Activated T-cell treated with anti-CD3 and anti-CD28 coated beads, Interleukin-2, amount 50 U/mL, for 1 hour (primary cell): Measurements from ENCODE around the gene LRRN2.

ENCODE experiments used
- DNase-seq: peaks from one replicate; pipeline ENCODE4 v3.0.0-alpha.2; 2020

LRRN2 gene

DNA sequence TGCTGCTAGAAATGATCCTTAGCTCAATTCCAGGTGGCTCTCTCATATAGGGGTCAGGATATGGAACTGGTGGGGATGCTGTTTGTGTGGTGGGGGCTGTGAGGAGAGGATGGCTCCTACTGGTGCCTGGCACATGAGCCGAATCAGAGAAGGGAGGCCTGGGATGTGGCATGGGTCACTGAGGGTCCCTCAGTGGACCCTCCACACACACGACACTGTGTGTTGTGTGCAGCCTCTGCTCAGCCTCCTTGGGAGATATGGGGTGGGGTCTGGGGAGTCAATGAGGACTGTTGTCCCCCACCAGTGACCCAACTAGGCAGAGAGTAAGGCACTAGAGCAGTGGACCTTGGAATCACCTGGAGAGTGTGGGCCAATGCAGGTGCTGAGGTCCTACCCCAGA lies 3.2 kb upstream of the LRRN2 start:
- DNase-seq = no peak

DNA sequence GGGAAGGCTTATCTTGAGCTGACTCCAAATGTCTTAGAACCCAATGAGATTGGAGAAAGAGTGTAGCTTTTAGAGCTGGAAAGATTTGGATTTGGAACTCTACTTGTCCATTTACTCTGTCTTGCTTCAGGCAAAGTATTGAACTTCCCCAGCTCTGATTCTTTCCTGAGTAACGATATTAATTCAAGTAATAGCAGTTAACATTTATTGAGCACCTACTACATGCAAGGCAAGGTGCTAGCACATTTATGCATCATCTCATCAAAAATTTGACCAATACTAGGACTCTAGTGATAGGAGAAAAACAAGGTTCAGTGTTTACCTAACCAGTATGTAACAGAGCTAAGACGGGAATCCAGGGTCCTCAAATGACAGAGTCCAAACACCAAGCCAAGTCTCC lies 2.5 kb upstream of the LRRN2 start:
- DNase-seq = no peak

DNA sequence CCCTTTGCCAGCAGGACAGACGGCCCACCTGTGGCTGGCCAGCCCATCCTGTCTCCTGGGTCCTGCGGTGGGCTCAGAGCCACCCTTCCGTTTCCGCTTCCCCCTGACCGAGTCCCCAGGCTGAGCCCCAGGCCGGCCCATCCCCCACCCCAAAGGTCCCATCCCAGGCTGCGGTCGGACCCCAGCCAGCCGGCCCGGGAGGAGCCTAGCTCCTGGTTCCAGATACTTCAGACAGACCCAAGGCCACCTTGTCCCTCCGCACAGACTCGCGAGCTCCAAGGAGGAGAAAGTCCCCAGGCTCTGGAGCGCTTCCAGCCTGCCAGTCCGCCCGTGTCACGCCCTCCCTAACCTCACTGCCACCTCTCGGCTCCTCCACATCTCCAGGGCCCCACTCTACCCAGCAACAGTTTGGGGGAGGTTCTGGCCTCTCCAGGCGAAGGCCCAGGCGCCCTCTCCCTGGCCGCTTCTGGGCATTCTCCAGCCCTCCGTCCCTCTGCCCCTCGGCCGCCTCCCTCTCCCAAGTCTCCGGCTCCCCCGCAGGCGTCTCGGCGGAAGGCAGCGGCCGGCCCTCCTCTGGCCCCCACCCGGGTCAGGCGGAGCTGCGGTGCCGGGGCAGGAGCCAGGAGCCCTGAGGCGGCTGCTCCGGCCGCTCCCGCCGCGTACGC lies 835 bp downstream of the LRRN2 start:
- no peak for DNase-seq

DNA sequence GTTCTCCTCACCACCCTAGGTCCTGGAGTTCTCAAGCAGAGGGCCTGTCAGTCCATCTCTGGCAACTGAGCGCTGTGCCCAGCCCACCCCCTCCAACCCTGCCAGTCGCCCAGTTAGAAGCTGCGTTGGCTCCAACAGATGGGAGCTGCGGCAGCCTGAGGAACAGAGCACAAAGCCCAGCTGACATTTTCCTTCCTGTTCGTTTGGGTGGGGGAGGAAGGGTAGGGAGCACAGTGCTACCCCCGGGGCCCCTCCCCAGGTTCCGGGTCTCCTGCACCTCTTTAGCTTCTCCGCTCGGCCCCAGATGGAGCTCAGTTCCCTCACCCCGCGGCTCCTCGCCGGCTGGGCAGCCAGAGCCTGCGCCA lies 1.4 kb downstream of the LRRN2 start:
- DNase-seq = no peak

DNA sequence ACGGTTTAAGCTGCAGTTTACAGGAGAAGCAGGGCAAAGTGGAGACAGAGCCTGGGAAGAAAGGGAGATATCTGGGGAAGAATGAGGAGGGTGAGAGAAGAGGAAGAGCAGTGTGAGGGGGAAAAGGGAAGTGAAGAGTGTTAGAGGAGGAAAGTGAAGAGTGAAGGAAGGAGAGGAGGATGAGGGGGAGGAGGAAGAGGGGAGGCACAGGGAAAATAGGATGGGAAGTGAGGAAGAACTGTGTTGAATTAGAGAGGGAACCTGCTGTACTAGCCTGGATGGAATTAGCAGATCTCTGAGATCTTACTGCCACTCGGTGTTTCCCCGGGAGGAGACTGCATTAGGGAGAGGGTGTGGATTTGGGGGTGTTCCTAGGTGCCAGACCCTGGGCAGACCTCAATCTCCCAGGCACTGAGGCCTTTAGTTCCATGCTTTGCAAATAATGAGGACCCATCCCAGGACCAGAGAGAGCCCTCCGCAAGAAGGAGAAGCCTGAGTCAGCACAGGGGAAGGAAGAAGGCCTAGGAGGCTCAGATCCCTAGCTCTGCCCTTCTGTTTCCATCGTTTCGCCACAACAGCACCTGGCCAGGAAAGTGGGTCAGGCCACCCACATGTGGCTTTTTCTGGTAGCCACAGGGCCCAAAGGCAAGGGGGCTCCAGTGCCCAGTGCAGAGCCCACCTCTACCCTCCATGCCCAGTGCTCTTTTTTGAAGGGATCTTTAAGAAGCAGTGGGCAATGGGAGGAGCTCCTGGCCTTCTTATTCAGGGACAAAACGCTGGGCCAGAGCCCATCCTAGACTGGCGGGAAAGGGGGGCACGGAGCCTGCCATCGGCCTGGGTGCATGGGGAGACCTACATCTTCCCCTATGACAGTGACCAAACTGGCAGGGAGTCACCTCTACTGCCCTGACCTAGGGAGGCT lies 2.0 kb downstream of the LRRN2 start:
- DNase-seq = no peak

DNA sequence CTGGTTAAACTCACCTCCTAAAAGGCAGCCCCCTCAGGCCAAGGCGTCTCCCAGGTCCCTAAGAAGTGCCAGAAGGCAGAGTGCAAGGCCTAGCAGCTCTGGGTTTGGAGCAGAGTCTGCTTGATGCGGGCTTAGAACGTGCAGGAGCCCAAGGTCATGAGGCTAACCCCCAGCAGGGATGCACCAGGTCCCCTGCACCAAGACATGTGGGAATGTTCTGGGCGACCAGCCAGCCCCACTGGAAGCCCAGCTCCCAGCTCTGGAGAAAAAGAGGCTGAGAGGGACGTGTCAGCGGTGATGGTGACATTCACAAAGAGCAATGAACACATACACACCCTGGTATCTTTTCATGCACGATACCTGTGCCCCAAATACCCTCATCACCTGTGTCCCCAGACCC lies 5.1 kb downstream of the LRRN2 start:
- DNase-seq = no peak

DNA sequence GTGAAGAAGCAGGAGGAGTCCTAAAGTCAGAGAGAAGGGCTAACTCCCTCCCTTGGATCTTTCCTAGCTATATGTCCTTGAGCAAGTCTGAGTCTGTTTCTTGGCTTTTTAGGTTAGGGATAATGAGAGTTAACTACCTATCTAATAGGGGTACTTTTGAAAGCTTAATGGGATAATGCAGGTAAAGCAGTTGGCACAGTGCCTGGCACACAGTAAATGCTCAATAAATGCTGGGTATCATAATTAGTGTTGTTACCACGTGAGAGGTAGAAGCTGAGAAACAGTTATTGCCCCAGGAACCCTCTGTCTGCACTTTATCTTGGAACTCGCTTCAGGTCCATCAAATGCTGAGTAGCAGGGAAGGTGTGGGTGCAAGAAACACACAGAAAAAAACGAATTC lies 5.5 kb downstream of the LRRN2 start:
- DNase-seq = no peak

DNA sequence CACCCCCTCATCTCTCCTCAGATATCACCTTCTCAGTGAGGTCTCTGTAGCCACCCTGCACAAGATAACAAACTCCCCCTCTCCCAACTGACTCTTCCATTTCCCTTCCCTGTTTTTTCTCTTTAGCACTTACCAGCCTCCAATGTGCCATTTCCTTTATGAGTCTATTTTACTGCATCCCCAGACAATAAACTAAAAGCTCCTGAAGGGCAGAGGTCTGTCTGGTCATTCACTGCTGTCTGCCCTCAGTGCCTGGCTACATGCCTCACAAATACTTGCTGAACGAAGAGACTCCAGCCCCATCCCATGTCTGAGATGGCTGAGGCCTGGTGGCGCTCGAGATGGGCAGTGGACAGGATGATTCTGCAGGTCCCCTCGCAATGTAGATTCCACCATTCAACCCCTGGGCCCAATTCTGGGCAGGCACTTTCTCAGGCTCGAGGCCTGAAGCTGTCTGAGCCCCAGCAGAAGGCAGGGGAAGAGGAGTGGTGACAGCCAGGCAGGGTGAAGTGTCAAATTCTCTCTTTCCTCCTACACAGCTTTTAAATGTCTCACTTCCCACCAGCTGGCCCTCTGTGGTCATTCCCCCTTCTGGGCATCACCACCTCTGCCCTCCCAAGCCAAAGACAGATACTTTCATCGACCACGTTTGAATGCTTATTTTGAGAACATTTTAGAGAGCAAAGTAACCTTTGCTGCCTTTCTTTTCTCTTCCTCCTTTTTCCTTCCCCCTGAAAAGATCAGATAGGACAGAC lies 6.6 kb downstream of the LRRN2 start:
- no peak for DNase-seq

DNA sequence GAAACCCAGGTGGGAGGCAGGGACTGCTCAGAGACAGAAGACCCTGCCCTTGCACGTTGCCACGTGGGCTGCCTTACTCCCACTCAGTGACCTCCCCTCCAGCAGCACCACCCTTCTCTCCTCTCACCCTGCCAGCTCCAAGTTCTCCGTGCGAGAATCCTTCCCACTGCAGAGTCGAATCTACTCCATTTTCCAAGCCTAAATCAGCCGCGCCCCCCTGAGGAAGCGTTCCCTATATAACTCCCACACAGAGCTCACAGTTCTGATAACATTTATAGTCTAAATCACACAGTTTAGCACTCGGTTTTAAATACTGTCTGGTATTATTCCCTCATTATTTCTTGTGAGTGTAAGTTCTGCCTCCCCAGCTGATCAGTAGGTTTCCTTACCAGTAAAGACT lies 7.7 kb downstream of the LRRN2 start:
- DNase-seq = no peak

DNA sequence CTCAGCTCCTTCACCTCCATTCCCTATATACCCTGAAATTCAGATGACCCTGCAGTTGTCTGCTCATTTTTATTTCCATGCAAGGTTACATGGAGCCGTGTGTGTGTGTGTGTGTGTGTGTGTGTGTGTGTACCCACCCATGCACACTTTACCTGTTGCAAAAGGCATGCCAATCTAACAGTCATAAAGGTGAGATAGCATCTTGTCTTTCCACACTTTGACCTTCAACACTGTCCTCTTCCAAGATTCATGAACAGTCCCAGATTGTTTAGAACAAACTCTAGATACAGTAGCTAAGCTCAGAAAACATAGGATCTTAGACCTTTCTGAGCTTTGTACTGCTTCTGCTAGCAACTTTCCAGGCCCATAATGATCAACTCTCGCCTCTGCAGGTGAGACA lies 9.5 kb downstream of the LRRN2 start:
- DNase-seq = no peak

DNA sequence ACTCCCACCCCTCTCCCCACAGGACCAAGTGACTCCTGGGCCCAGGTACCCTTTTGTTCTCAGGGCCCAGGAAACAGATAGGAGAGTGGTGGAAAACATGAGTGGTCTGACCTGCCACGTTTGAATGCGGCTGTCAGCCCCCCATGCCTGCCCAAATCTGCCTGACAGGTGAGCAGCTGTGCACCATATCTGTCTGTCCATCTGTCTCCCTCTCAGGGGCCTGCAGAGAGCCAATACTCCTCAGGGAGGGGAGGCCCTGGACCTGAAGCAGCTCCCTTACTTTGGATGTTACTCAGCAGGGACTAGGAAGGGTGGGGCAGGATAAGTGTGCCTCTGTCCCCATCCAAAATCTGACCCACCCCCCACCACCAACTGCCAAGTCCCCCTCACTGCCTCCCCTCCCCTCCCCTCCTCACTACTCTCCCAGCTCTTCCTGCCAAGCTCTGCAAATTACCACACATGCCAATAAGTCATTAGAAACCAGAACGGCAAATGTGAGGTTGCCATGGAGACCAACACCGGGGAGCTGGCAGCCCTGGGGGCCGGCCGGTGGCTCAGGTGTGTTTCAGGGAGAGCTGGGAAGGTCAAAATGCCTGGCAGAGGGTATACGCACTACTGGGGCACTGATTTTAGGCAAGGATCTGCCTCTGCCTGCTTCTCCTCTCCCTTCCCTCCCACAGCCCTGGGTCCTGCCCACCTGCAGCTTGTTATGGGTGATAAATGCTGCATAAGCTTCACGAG lies 11.5 kb downstream of the LRRN2 start:
- DNase-seq = no peak

DNA sequence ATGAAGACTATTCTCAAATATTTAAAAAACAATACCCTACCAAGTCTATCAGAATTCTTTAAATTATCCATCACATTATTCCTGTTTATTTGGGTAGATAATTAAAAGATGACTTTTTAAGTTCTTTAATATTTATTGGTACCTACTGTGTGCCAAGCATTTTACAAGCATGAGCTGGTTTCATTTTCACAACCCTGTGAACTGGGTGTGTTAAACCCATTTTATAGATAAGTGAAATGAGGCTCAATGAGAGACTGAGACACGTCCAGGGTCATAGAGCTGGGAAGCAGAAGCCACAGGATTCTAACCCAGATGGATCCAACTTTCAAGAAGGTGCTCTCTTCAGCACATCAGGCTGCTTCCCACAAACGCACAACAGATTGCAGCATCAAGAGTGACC lies 12.3 kb downstream of the LRRN2 start:
- no peak for DNase-seq

DNA sequence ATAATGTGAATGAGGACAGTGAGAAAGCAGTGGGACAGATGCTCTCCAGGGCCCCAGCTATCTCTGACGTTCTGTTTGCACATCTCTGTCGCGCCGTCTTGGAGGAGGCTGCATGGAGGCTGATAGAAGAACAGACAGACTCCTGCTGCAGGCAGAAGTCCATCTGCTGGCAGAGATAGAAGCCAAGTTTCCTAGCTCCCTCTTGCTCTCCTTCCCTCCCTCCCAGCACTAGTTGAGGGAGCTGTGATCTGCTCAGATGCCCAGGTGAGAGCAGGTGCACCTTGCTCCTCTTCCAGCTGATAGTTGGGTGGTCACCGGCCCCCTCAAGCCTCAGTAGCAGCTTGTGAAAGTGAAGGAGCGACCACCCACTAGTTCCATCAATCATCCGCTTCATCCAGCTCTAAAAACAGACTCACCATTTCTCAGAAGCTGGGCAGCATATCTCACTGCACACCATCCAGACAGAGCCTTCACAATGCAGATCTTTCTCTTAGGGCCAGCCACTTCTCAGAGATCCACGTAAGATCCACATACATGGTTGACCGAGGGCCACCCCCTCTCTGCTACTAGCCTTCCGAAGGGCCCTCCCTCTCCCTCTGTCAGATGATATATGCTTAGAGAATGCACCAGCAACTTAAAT lies 12.9 kb downstream of the LRRN2 start:
- no peak for DNase-seq

DNA sequence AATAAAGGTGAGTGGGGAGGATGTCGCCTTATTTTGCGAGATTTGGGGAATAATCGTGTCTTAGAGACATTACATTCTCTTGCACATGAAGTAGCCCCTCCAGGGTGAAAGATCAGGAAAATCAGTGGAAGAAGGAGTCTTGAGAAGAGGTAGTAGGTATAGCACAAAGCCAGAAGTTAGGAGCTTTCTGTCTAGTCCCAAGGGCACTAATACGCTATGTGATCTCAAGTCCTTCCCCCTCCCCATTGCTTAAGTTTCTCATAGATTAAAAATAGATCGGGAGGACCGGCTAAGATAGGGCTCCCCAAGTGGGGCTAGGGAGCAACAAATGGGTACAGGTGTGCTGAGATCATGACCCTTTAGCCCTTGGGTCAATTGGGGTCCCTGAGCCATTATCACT lies 13.5 kb downstream of the LRRN2 start:
- DNase-seq = no peak

DNA sequence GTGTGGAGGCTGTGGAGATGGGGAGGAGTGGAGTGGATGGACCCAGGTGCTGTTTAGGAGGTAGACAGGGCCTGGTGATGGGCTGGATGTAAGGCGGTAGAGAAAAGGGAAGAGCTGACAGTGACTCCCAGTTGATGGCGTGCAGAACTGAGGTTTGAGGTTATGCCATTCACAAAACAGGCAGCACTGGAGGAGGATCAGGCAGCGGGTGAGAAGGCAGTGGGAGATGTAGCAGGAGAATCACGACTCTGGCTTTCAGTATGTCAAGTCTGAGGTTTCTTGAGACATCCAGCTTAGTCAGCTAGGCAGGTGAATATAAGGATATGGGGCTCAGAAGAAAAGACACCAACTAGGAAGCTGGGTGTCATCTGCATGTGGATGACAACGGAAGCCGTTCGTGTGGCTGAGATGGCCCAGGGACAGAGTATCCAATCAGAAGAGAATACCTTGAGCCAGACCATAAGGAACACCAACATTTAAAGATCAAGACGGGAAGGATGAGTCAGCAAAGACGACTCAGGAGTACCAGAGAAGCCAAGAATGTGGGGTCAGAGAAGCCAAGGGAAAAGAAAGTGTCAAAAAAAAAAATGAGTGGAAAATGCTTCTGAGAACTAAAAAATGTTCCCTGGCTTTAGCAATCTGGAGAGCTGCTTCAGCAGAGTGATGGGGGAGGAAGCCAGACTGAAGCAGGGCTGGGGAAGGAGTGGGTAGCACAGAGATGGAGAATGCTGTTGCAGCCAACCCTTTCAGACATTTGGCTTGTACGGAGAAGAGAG lies 15.2 kb downstream of the LRRN2 start:
- no peak for DNase-seq

DNA sequence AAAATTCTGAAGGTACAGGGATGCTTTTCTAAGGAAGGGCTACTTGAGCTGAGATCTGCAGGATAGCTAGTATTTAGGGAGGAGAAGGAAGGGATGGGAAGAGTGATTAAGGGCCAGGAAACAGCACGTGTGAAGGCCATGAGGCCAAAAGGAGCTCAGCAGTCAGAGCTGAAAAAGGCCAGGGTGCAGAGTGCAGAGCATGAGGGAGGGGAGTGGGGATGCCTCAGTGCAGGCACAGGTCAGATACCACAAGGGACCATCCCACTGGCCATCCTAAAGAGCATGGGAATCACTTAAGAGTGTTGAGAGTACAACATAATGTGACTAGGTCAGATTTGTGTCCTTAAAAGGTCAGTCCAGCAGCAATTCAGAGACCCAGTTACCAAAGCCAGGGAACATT lies 16.0 kb downstream of the LRRN2 start:
- DNase-seq = no peak

DNA sequence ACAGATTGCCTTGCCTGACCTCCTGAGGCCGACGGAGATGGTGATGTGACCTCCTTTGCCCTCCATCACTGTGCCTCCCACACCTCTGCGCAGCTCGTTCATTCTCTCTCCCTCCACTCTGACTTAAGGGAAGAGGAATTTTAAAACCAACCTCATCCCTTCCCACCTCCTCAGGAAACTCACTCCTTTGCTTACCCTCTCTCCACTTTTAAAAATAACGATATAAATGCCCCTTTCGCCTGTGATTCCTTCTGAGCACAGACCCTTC lies 21.2 kb downstream of the LRRN2 start:
- DNase-seq = no peak

DNA sequence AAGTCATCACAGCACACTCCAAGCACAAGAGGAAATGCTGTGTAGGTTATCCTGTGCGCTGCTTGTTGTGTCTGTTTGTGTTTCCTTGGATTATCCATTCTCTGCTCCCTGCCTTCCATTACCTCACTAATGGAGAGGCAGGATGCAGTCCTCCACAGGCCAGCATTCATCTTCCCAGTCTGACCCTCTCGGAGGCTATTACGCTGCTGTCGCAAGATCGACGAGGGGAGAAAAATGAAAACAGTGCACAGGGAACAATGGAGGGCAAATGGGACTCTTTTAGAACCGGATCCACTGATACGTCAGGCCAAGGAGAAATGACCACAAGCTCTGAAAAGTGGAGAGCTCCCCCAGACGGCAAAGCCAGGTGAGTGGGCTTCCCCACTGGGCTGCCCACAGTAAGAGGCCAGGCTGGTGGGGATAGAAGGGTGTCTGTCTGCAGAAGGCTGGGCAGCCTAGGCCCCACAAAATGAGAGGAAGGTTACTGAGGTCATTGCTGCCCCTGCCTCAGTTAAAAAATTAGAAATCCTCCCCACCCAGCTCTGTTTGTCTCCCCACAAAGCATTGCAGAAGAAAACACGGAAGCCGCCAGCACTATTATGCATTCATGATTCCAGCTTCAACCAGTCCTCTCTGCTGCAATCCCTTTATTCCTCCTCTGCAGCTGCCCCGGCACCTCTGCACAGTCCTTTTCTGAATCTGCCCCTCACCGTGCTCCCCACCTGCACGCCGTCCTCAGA lies 21.7 kb downstream of the LRRN2 start:
- no peak for DNase-seq

DNA sequence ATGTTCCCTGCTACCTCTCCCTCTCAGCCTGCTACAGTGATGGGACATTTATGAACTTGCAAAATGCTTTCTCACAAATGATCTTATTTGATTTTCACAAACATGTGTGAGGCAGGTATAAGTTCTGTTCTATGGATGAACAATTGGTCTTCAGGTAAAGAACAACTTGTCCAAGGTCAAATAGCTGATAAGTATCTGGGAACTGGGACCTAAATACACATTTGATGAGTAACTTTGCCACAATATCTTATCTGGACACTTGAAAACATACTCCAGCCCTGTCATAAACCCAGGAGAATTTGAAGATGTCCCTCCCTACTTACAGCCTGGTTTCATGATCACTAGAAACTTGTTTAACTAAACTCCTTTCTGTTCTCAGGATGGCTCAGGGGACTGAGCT lies 23.0 kb downstream of the LRRN2 start:
- DNase-seq = no peak

DNA sequence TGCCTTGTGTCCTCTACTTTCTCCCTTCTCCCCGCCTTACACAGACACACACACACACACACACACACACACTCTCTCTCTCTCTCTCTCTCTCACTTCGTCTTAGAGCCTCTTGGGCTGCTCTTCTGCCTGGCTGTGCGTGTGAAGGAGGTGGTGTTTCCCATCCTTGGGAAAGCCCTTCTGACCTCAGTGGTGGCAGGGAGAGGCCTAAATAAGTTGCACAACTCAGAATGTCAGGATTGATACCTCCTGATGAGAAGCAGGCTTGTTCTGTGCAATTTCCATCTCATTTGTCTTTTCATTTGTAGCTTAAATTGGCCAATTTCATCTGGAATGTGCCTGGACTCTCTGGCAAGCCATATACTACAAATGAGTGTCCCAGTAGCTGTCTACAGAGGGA lies 25.0 kb downstream of the LRRN2 start:
- DNase-seq = no peak

DNA sequence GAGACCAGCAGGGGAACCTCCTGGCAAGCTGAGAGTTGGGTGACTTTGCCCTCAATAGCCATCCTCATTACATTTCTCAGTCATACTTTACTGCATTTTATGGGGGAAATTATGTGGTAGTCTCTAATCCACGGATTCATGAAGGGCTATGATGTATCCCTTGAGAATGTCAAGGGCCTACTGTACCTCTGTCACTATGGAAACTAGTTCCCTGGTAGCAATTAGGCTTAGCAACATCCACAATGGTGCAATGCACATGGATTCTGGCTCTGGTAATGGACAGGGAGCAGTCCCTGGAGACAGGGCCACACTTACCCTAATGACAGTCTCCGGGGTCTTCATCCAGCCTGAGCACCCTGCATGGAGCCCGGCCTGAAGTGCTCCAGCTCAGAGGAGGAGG lies 26.5 kb downstream of the LRRN2 start:
- no peak for DNase-seq
